H1 (cell line): ENCODE measurements around the gene OBSCN. TPM values are rescaled to one million over a fixed set of nuclear protein-coding genes. Genes with fewer than 3 reads are reported as not detected.

Source experiments
- BACH1 ChIP-seq: IDR thresholded peaks from 2 replicates; pipeline ENCODE4 v1.6.1; 2012; ENCODE audit warnings: low read length, improper control_type of control experiment
- CHD2 ChIP-seq: IDR thresholded peaks from 2 replicates; pipeline ENCODE4 v1.6.1; 2012; ENCODE audit warnings: low read length, improper control_type of control experiment
- NRF1 ChIP-seq: IDR thresholded peaks from 2 replicates; pipeline ENCODE4 v1.6.1; 2011; ENCODE audit warnings: mild to moderate bottlenecking, low read depth, low read length, improper control_type of control experiment
- POLR2A ChIP-seq, 2 experiments: IDR thresholded peaks; 1 replicate in 1 of 2; 2 replicates in 1 of 2; pipeline ENCODE4 v1.6.1; 2011; ENCODE audit warnings: low read depth in 2 of 2, low read length in 2 of 2, mild to moderate bottlenecking in 2 of 2; ENCODE audit errors: control extremely low read depth in 1 of 2
- SIRT6 ChIP-seq: IDR thresholded peaks from one replicate; pipeline ENCODE4 v1.7.1; 2012; ENCODE audit warnings: low read length, inconsistent platforms
- SP2 ChIP-seq: IDR thresholded peaks from 2 replicates; pipeline ENCODE4 v1.6.1; 2012; ENCODE audit warnings: mild to moderate bottlenecking, low read length, inconsistent platforms
- SUZ12 ChIP-seq: fragments of 200-600 bp; sonication (generic); IDR thresholded peaks from 2 replicates; pipeline ENCODE4 v1.6.1; 2012; ENCODE audit warnings: mild to moderate bottlenecking, inconsistent platforms, low read length, moderate library complexity, mixed read lengths
- TAF7 ChIP-seq: optimal IDR thresholded peaks from 2 replicates; pipeline ENCODE3; 2011; ENCODE audit warnings: low read depth, mild to moderate bottlenecking, inconsistent platforms, low read length, moderate library complexity, borderline replicate concordance
- polyA plus RNA-seq, 7 experiments: library from polyadenylated mRNA; depleted of rRNA in 3 of 7; stranded (reverse) in 5 of 7; unstranded in 2 of 7; fragments of >200 nt in 5 of 7; fragments of 200-250 nt in 2 of 7; gene quantifications; 1 replicate in 5 of 7; 2 replicates in 1 of 7; 4 replicates in 1 of 7; pipeline versions ENCODE4 v1.2.1 to v1.2.3, GENCODE V29; 2011 to 2013; ENCODE audit warnings: missing spikeins in 2 of 7, mixed read lengths in 2 of 7
- total RNA-seq: library from RNA; stranded (reverse); fragmentation: NEBNext Ultra II Directional; extraction: Animal tissue kit (Norgen Biotek cat#: 25700); gene quantifications from 2 replicates; pipeline ENCODE4 v1.2.1, GENCODE V29; 2021

Gene OBSCN
- total and polyA plus RNA-seq, 2 of the 8 experiments (the other 6 are each of a cell fraction or from before 2014, with no cell fraction given) = 7.5 to 28.4 TPM

DNA sequence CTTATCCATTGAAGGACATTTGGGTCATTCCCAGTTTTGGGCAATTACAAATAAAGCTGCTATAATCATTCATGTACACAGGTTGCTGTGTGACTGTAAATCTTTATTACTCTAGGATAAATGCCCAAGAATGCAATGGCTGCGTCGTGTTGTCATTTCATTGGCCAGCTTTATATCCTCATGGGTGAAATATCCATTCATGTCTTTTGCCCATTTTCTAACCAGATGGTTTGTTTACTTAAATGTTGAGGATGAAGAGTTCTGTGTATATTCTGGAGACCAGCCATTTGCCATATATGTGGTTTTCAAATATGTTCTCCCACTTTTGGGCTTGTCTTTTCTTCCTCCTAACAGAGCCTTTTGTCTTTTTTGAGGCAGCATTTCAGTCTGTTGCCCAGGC, 173.5 kb downstream of the OBSCN start (continued):
- TF ChIP-seq NRF1 (no peak), BACH1 (no peak), SP2 (no peak), CHD2 (no peak), SUZ12 (no peak), SIRT6 (no peak), TAF7 (no peak), POLR2A (IDR thresholded peaks at IDR 0.05; ENCODE audit: control extremely low read depth in 1 of 2, low read depth in 2 of 2, low read length in 2 of 2) (no peak)
